GM18517 (cell line): ENCODE results near the gene TMEM132A.
"Not testable (repeated sequence)": the region's sequence is repeated elsewhere in the genome, so short reads cannot be mapped to it uniquely, and the experiment has no call there.

Experiments
- ATAC-seq: cut with Tn5 transposase; IDR thresholded peaks from one replicate; pipeline ENCODE4 v1.9.1; 2021; ENCODE audit warnings: mild to moderate bottlenecking, moderate library complexity; ENCODE audit not compliant: unreplicated experiment

Gene TMEM132A

GRCh38 chr11:60953781-60954180 lies 29.5 kb downstream of the TMEM132A start:
- ATAC-seq: no peak

- ATAC-seq: no peak
These were observed 30.2 kb downstream of the TMEM132A start for GRCh38 chr11:60954421-60954820.

- no peak for ATAC-seq
These were observed 31.3 kb downstream of the TMEM132A start for GRCh38 chr11:60955571-60955970.

GRCh38 chr11:60957188-60957587 lies 32.9 kb downstream of the TMEM132A start:
- no peak for ATAC-seq

- no peak for ATAC-seq
These were observed 35.2 kb downstream of the TMEM132A start for GRCh38 chr11:60959431-60959830.

- no peak for ATAC-seq
These were observed 36.1 kb downstream of the TMEM132A start for GRCh38 chr11:60960405-60960804.

- no peak for ATAC-seq
These were observed 40.5 kb downstream of the TMEM132A start for GRCh38 chr11:60964801-60965200.

GRCh38 chr11:60966890-60967289 lies 42.6 kb downstream of the TMEM132A start:
- no peak for ATAC-seq

GRCh38 chr11:60968223-60968622 lies 44.0 kb downstream of the TMEM132A start:
- no peak for ATAC-seq

GRCh38 chr11:60970369-60970774 lies 46.1 kb downstream of the TMEM132A start:
- ATAC-seq: no peak

GRCh38 chr11:60970890-60971289 lies 46.6 kb downstream of the TMEM132A start:
- no peak for ATAC-seq

- ATAC-seq: no peak
These were observed 47.3 kb downstream of the TMEM132A start, which contains the start of gene CD6 for GRCh38 chr11:60971520-60971919. Gene CD6 (plus strand): TSS chr11:60971680. CDS start chr11:60971866, 186 bp downstream.

- ATAC-seq: no peak
These were observed 48.1 kb downstream of the TMEM132A start for GRCh38 chr11:60972182-60973030.

GRCh38 chr11:60973699-60974098 lies 49.4 kb downstream of the TMEM132A start:
- no peak for ATAC-seq

- not testable (repeated sequence) for ATAC-seq
These were observed 50.1 kb downstream of the TMEM132A start for GRCh38 chr11:60974316-60974715.

- ATAC-seq: no peak
These were observed 50.5 kb downstream of the TMEM132A start for GRCh38 chr11:60974726-60975125.

GRCh38 chr11:60977224-60977623 lies 53.0 kb downstream of the TMEM132A start:
- no peak for ATAC-seq

GRCh38 chr11:60977836-60978235 lies 53.6 kb downstream of the TMEM132A start:
- ATAC-seq: no peak

GRCh38 chr11:60978546-60979380 lies 54.5 kb downstream of the TMEM132A start:
- no peak for ATAC-seq

- no peak for ATAC-seq
These were observed 57.3 kb downstream of the TMEM132A start for GRCh38 chr11:60981515-60981914.

- ATAC-seq: no peak
These were observed 57.9 kb downstream of the TMEM132A start for GRCh38 chr11:60982184-60982583.

GRCh38 chr11:60984149-60984548 lies 59.9 kb downstream of the TMEM132A start:
- ATAC-seq: no peak
